Endothelial cell of umbilical vein (primary cell): ENCODE data around the gene L3MBTL4.
"Not testable (repeated sequence)": the region's sequence is repeated elsewhere in the genome, so short reads cannot be mapped to it uniquely, and the experiment has no call there.

Source experiments
- EZH2 ChIP-seq: IDR thresholded peaks from 2 replicates; pipeline ENCODE4 v1.6.1; 2012; ENCODE audit warnings: borderline replicate concordance, low read depth, mild to moderate bottlenecking, moderate library complexity, low read length, inconsistent platforms; ENCODE audit not compliant: severe bottlenecking
- JUN ChIP-seq: IDR thresholded peaks from 2 replicates; pipeline ENCODE4 v1.6.1; 2011; ENCODE audit warnings: borderline replicate concordance, low read depth; ENCODE audit not compliant: insufficient read length, insufficient read depth
- POLR2A ChIP-seq: IDR thresholded peaks from 2 replicates; pipeline ENCODE4 v1.6.1; 2012; ENCODE audit warnings: low read depth, mild to moderate bottlenecking, control low read depth, low read length
- POLR2AphosphoS5 ChIP-seq: IDR thresholded peaks from 2 replicates; pipeline ENCODE4 v1.6.1; 2012; ENCODE audit warnings: low read depth, mild to moderate bottlenecking, control low read depth, low read length, moderate library complexity; ENCODE audit not compliant: insufficient read depth
- TF ChIP-seq, protein P1 (sequence below), 2 donors: IDR thresholded peaks; 1 replicate in 1 of 2; 2 replicates in 1 of 2; pipeline ENCODE4 v1.5.1; 2011; ENCODE audit warnings: low read length in 2 of 2, mild to moderate bottlenecking in 2 of 2, moderate library complexity in 2 of 2, control low read depth in 1 of 2, inconsistent platforms in 1 of 2, low read depth in 1 of 2; ENCODE audit not compliant: insufficient read depth in 1 of 2; ENCODE audit errors: extremely low read depth in 1 of 2
- TF ChIP-seq, protein P2 (sequence below): IDR thresholded peaks from 2 replicates; pipeline ENCODE4 v1.6.1; 2011; ENCODE audit not compliant: insufficient read depth, insufficient read length

GRCh38 chr18:6185782-6186181, 228.9 kb downstream of the L3MBTL4 start:
- TF ChIP-seq, protein P1, sequence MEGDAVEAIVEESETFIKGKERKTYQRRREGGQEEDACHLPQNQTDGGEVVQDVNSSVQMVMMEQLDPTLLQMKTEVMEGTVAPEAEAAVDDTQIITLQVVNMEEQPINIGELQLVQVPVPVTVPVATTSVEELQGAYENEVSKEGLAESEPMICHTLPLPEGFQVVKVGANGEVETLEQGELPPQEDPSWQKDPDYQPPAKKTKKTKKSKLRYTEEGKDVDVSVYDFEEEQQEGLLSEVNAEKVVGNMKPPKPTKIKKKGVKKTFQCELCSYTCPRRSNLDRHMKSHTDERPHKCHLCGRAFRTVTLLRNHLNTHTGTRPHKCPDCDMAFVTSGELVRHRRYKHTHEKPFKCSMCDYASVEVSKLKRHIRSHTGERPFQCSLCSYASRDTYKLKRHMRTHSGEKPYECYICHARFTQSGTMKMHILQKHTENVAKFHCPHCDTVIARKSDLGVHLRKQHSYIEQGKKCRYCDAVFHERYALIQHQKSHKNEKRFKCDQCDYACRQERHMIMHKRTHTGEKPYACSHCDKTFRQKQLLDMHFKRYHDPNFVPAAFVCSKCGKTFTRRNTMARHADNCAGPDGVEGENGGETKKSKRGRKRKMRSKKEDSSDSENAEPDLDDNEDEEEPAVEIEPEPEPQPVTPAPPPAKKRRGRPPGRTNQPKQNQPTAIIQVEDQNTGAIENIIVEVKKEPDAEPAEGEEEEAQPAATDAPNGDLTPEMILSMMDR (IDR thresholded peaks at IDR 0.05; ENCODE audit: extremely low read depth in 1 of 2, insufficient read depth in 1 of 2, low read depth in 1 of 2, low read length in 2 of 2) = not testable (repeated sequence)
- not testable (repeated sequence) for TF ChIP-seq POLR2AphosphoS5, POLR2A, JUN, EZH2
- TF ChIP-seq, protein P2, sequence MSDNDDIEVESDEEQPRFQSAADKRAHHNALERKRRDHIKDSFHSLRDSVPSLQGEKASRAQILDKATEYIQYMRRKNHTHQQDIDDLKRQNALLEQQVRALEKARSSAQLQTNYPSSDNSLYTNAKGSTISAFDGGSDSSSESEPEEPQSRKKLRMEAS = not testable (repeated sequence)
